Prostate gland (tissue), 1 donor: Measurements from ENCODE around the gene BACH1.

Experiments used
- POLR2A ChIP-seq: fragments of 450-650 bp; IDR thresholded peaks from one replicate; pipeline ENCODE4 v1.6.1; 2016; ENCODE audit warnings: antibody characterized with exemption, mild to moderate bottlenecking
- POLR2AphosphoS5 ChIP-seq: sonication (generic); formaldehyde crosslinking; IDR thresholded peaks from one replicate; pipeline ENCODE4 v1.6.1; 2017; ENCODE audit warnings: antibody characterized with exemption

GRCh38 chr21:29257701-29258100, 41.0 kb upstream of the BACH1 start:
- no peak for TF ChIP-seq POLR2AphosphoS5
- no peak for TF ChIP-seq POLR2A
